Thoracic aorta (tissue), 2 donors: Measurements from ENCODE around the gene ADCY10. TPM values are rescaled to one million over a fixed set of nuclear protein-coding genes. Genes with fewer than 3 reads are reported as not detected.

Source experiments
- ATAC-seq: fragments of 150-250 bp; one replicate; pipeline ENCODE4 v1.8.0; 2017; ENCODE audit warnings: low read depth; ENCODE audit not compliant: insufficient number of reproducible peaks, low FRiP score
- DNase-seq: peaks from one replicate; pipeline ENCODE4 v3.0.0-alpha.2; 2020; ENCODE audit warnings: low spot score
- H3K27ac ChIP-seq, 2 donors: fragments of 200-600 bp; sonication (generic); 1 replicate in 1 of 2; 2 replicates in 1 of 2; pipeline ENCODE4 v1.5.1; 2016; ENCODE audit warnings: mild to moderate bottlenecking in 2 of 2, moderate library complexity in 2 of 2
- H3K27me3 ChIP-seq: fragments of 200-600 bp; sonication (generic); replicated peaks from 2 replicates; pipeline ENCODE4 v1.6.0; 2016; ENCODE audit warnings: mild to moderate bottlenecking; ENCODE audit not compliant: insufficient read depth
- H3K36me3 ChIP-seq: fragments of 200-600 bp; sonication (generic); one replicate; pipeline ENCODE4 v1.5.1; 2016
- H3K4me1 ChIP-seq, 2 donors: fragments of 200-600 bp; sonication (generic); 1 replicate in 1 of 2; 2 replicates in 1 of 2; pipeline versions ENCODE4 v1.5.1 to v1.6.0; 2016; ENCODE audit warnings: low read depth in 2 of 2, mild to moderate bottlenecking in 1 of 2; ENCODE audit not compliant: control insufficient read depth in 1 of 2
- H3K4me3 ChIP-seq: fragments of 200-600 bp; sonication (generic); 2 replicates; pipeline ENCODE4 v1.5.1; 2016; ENCODE audit warnings: mild to moderate bottlenecking
- H3K9me3 ChIP-seq: fragments of 200-600 bp; sonication (generic); 2 replicates; pipeline ENCODE4 v1.5.1; 2016
- CTCF ChIP-seq: fragments of 200-600 bp; sonication (generic); IDR thresholded peaks from one replicate; pipeline ENCODE4 v1.5.1; 2019; ENCODE audit warnings: antibody characterized with exemption
- total RNA-seq, 2 donors: library from RNA; depleted of rRNA; stranded (reverse); fragments of >200 nt; gene quantifications; one replicate each; pipeline versions ENCODE4 v1.1.0 to v1.2.3, GENCODE V29; 2016

The ADCY10 gene
- under 1 TPM in 1 of 2 donors, not detected in 1; 0.54 TPM for total RNA-seq

- TF ChIP-seq CTCF: no peak
- Histone ChIP-seq H3K27ac (no peak within 1 kb of the TSS), H3K4me3 (no peak within 1 kb of the TSS), H3K9me3 (no peaks in the 10 kb centered on the region), H3K27me3 (no peaks in the 10 kb centered on the region), H3K4me1 (peaks cover 17 to 22% of the 10 kb centered on the region in 2 donors), H3K36me3 (peaks cover 5% of the 10 kb centered on the region)
- DNase-seq (no peak), ATAC-seq (no peak)
Measured at GRCh38 chr1:167913895-167914496, at the start of gene ADCY10. Gene ADCY10, minus strand, starts transcription at chr1:167914134. Its CDS starts 8,994 bp downstream, at chr1:167905140.

- no peak for TF ChIP-seq CTCF
- H3K4me3 ChIP-seq: no peak overlapping the region
- H3K36me3 ChIP-seq: peaks cover 11% of the 10 kb centered on the region
- no peaks in the 10 kb centered on the region for H3K9me3 ChIP-seq
- no peak overlapping the region for H3K27ac ChIP-seq
- DNase-seq (no peak), ATAC-seq (no peak)
- no peaks in the 10 kb centered on the region for H3K4me1 ChIP-seq
- no peaks in the 10 kb centered on the region for H3K27me3 ChIP-seq
Measured at GRCh38 chr1:167957710-167958109, 43.8 kb upstream of the ADCY10 start.

GRCh38 chr1:167955915-167956314, 42.0 kb upstream of the ADCY10 start:
- H3K9me3 ChIP-seq: no peaks in the 10 kb centered on the region

GRCh38 chr1:167950569-167950968, 36.6 kb upstream of the ADCY10 start:
- ATAC-seq: no peak

More at GRCh38 chr1:167955915-167956314, 42.0 kb upstream of the ADCY10 start:
- TF ChIP-seq CTCF: no peak
- H3K27me3 ChIP-seq: no peaks in the 10 kb centered on the region
- H3K4me1 ChIP-seq: peaks cover 0 to 5% of the 10 kb centered on the region in 2 donors
- DNase-seq (no peak), ATAC-seq (no peak)
- peaks cover 11% of the 10 kb centered on the region for H3K36me3 ChIP-seq
- no peak overlapping the region for H3K4me3 ChIP-seq
- H3K27ac ChIP-seq: no peak overlapping the region

GRCh38 chr1:167949785-167950184, 35.9 kb upstream of the ADCY10 start:
- H3K9me3 ChIP-seq: no peaks in the 10 kb centered on the region
- DNase-seq: no peak
- no peaks in the 10 kb centered on the region for H3K27me3 ChIP-seq
- H3K36me3 ChIP-seq: peaks cover 11% of the 10 kb centered on the region
- no peak overlapping the region for H3K27ac ChIP-seq
- TF ChIP-seq CTCF: no peak
- no peak overlapping the region for H3K4me3 ChIP-seq
- ATAC-seq: no peak
- peaks cover 10 to 18% of the 10 kb centered on the region in 2 donors for H3K4me1 ChIP-seq

More at GRCh38 chr1:167950569-167950968, 36.6 kb upstream of the ADCY10 start:
- Histone ChIP-seq H3K4me1 (peaks cover 10 to 18% of the 10 kb centered on the region in 2 donors), H3K27ac (no peak overlapping the region), H3K36me3 (peaks cover 11% of the 10 kb centered on the region), H3K9me3 (no peaks in the 10 kb centered on the region), H3K27me3 (no peaks in the 10 kb centered on the region), H3K4me3 (no peak overlapping the region)
- no peak for DNase-seq
- TF ChIP-seq CTCF: no peak
